DMS 273 (cell line): ENCODE measurements around the gene DOCK4.

Experiments used
- DNase-seq: peaks from one replicate; lab custom pipeline; 2025; ENCODE audit not compliant: unreplicated experiment; lab: John Stamatoyannopoulos, UW

Gene DOCK4

DNA sequence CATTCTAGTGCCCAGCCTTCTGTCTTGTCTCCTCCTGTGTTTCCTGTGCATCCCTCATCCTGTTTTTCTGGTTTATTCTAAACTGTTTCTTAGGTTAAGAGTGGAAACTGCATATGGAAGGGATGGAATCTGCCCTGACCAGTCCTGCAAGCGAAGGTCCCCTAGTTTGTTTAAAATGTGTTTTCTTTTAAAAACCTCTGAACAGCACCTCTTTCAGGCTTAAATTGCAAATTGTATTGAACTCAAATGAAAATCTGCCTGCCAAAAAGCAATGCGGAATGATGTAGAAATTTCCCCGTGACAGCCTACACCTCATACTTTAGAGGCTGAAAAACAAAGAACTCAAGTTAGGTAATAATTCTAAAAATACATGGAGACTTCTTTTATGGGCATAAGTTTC lies 421.1 kb downstream of the DOCK4 start:
- DNase-seq, result no peak

DNA sequence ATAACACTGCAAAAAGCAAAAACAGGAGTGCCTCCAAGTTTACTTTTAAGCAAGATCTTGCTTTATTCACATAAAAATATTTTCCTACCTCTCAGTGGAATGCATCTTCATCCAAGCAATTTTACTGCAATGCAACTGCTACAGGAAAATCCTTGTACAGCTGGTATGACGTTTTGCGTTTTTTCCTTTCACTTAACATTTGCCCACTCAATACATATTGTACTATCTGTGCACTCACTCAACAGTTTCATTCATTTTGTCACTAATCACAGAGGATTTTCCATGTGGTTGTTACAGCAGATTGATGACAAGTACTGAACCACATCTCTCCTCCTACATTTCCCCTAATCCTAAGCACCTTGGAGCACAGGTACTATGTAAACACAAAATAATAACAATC lies 421.9 kb downstream of the DOCK4 start:
- DNase-seq, result no peak

GRCh38 chr7:111783854-111784253 lies 422.3 kb downstream of the DOCK4 start:
- DNase-seq, result no peak

DNA sequence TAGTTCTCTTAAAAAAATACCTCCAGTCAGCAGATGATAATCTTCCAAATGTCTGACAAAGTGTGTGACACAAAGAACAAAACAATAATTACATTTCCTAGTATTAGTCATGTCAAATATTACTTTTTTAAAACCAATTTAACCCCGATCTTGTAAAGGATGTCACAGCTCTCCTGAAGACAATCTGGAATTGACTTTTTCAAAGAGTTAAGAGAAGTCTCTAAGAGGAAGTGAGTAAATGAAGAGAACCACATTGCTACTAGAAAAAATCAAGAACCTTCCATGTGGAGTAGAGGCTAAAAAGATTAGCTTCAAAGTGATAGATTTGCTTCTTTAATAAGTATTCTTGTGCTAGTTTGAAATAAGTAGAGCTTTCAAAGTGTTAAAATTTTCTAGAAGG lies 425.7 kb downstream of the DOCK4 start:
- no peak for DNase-seq

DNA sequence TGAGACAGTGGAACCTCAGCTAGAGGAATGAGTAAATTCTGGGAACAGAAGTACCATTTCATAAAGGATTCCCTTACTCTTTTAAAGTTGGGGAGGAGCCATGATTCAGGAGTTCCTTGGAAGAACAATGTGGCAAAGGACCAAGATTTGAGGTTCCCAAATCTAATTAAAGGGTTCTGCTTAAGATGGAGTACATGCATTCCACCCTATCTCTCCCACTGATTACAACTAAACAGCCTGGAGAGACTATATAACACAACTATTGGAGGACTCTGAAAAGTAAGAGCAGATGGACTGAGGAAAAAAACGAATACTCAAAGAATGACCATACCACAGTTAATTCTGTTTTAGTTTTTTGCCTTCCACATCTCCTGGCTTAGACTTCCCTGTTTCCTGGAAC lies 431.0 kb downstream of the DOCK4 start:
- no peak for DNase-seq

DNA sequence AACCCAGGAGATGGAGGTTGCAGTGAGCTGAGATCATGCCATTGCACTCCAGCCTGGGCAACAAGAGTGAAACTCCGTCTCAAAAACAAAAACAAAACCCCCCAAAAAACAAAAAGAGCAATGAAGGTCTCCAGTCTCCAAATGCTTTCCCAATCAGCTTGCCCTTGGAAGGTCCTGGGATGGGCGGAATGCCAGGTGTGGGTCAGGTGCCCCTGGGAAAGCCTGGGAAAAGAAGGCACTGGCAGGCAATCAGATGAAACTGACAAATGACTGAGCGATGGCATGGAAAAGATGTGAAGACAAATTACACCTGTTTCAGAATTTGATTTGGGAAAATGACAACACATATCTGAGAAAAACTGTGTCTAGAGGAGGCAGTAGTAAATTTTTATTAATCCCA lies 433.5 kb downstream of the DOCK4 start:
- DNase-seq, result no peak

GRCh38 chr7:111771638-111772037 lies 434.6 kb downstream of the DOCK4 start:
- DNase-seq, result no peak

DNA sequence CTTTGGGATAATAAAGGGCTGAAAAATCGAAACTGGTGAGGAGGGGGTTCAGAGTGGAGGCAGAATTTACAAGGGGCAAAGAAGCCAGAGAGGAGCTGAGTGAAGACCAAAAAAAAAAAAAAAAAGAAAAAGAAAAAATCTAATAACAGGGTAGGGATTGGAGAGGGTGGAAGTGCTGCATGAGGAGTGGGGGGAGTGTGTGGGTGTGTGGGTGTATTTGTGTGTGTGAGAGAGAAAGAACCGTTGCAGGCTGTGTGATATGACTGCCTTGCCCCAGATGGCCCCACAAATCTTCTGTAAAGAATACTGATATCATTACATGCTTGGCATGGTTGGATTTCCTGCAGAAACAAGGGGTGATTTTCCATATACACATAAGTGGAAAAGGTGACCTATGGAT lies 436.1 kb downstream of the DOCK4 start:
- no peak for DNase-seq

GRCh38 chr7:111765751-111766643 lies 440.2 kb downstream of the DOCK4 start:
- no peak for DNase-seq

DNA sequence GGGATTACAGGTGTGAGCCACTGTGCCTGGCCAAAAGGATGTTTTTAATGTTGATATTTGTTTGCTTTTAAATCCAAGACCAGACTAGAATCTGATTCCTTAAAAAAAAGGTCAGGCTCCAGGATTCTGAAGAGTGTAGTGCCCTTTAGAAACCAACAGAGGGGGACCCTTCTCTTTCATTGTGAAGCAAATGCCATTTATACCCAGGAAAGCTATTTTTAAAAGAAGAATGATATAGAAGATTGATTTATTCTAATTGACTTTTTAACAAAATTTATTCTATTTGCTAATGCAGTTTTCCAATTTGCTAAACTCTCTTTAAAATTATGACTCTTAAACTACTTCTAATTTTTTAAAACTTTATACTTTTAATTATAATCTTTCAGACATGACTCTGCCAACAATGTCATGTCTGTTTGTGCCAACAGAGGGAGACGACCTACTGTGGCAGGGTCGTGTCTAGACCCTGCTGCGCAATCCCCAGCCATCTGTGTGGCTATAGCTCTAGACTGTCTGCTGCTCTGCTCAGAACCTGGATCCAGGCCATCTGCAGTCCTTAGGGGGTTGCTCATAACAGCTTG lies 442.9 kb downstream of the DOCK4 start:
- DNase-seq, result peak; percentile 85

DNA sequence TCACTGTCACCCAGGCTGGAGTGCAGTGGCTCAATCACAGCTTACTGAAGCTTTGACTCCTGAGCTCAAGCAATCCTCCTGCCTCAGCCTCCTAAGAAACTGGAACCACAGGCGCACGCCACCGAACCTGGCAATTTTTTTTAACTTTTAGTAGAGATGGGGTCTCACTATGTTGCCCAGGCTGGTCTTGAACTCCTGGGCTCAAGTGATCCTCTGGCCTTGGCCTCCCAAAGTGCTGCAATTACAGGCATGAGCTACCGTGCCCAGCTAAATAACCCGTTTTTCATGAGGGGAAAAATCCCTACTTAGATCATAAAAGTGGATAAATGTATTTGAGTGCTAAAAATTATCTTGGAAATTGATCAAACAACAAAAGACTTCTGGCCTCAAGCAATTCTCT lies 443.4 kb downstream of the DOCK4 start:
- no peak for DNase-seq

DNA sequence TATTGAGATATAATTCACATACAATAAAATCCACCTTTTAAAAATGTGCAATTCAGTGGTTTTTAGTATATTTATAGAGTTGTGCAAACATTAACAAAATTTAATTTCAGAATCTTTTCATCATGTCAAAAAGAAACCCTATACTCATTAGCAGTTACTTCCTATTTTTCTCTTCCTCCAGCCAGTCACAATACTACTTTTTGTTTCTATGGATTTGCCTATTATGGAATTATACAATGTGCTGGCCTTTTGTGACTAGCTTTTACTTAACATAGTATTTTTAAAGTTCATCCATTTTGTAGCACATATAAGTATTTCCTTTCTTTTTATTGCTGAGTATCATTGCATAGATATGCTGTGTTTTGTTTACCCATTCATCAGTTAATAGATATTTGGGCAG lies 444.0 kb downstream of the DOCK4 start:
- DNase-seq, result no peak

DNA sequence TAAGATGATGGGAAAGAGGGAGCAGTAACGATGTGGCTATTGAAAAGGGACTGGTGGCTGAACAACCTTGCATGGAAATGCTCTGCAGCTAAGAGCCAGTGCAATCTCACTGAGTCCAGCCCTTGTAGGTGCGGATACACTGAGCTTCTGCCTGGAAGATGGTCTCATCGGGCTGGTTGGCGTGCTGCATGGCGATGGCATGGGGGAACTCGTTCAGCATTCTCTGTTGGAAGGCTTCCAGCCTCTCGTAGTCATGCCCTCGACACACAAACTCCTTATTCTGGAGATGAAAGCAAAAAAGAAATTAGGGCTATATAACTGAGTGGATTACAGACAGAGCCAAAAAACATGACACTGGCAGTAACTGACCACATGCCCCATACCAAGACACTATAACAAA lies 446.2 kb downstream of the DOCK4 start:
- no peak for DNase-seq

DNA sequence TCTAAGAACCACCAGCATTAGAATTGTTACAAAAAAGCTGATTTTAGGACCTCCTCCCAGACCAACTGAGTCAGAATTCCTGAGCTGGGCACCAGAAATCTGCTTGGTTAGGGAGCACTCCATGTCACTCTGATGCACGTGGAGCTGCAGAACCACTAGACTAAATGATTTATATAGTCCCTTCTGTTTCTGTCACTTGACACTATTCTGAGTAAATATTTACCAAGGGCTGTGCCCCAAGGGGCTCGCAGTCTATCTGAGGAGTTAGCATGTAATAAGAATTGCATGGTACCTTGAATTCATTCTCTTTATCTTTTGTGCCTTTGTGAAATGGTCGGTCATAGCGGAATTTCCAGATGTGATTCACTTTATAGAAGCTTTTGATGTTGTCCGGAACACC lies 447.9 kb downstream of the DOCK4 start:
- DNase-seq, result no peak

DNA sequence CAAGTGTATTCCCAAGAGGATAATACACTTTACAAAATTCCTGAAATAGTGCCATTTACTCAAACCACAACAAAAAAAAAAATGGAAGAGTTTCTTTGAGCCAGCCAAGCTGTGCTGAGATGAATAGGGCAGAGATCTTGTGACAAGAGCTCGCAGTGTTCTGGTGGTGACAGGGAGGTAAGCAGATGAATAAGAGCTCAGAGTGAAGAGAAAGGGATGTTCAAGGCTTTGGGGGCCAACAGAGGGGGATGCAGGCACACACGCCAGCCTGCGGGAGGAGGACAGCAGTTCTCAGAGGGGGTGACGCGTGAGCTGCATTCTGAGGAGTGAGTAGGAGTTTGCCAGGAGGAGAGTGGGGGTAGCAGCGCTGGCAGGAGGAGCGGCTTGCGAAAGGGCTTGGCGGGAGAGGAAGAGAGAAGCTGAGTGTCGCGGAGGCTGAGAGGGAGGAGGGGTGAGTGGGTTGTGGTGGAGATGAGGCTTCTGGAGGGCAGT lies 449.5 kb downstream of the DOCK4 start:
- no peak for DNase-seq

DNA sequence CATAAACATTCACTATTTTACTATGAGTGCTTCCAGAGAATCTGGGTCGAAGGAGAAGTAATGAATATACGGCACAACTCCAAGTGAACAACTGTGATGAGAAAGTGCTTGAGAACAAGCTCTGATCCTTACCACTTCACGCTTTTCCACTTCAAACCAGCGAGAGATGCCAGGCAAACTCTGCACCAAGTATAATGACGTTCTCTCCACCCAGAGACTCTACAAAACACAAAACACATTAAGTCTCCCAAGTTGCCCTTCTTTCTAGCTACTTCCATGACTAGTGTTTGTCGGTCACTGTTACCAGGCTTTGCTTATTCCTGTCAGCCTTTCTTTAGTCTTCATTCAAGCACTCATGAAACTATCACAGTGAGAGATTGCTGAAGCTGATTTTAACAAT lies 450.8 kb downstream of the DOCK4 start:
- DNase-seq, result no peak

DNA sequence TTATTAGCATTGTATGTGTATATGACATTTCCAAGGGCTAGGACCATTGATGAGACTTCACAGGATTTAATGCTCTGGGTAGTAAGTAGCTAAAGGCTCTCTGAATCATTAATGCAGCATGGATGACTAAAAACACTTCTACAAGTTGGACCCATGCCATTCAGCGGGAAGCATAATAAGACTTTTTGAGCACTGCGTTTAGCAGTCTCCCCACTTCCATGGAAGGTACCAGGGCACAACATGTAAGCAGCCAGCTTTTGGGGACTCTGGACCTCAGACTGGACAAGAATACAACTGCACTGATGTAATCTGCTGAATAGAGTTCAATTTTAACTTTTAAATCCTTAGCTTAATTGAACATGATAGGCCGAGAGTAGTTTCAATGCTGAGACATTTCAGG lies 452.2 kb downstream of the DOCK4 start:
- DNase-seq, result no peak

GRCh38 chr7:111752022-111752582 lies 454.1 kb downstream of the DOCK4 start:
- peak; percentile 88 for DNase-seq

DNA sequence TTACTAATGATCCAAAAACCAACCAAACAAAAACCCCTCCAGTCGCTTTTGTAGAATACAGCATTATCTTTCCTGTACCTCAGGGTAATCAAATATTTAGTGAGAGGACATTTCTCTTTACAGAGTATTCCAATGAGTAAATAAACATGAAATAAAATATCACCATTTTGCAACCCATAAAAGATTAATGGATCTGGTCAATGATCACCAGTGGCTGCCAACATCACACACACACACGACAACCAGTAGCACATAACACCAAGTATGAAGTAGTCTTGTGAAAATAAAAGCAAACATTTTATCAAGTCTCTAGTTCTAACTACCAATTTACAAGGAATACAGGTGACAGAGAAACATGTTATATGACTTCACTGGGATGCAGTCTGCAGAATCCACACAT lies 455.3 kb downstream of the DOCK4 start:
- DNase-seq, result no peak

GRCh38 chr7:111750228-111750627 lies 456.0 kb downstream of the DOCK4 start:
- no peak for DNase-seq

DNA sequence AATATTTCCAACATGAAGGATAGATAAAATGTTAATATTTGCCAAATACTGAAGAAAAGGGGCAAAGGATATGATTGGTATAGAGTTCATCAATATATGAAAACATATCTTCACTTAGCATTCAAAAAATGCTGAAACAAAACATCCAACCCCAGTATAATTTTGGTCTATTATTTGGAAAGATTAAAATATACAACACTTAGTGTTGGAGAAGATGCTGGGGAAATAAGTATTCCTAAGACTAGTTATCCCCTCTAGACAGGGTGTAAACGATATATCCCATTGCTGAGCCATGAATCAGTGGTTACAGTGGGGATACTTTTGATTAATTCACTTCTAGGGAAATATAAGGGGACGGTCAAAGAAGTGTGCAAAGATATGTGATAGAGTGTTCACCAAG lies 456.6 kb downstream of the DOCK4 start:
- no peak for DNase-seq

- no peak for DNase-seq
Observed at GRCh38 chr7:111747718-111748117, 458.5 kb downstream of the DOCK4 start.
